ENCODE measurements around the gene WDR88. TPM values are rescaled to one million over a fixed set of nuclear protein-coding genes. Genes with fewer than 3 reads are reported as not detected.

The WDR88 gene
- total and polyA plus RNA-seq, 2 of the 8 experiments (the other 6 are each of a cell fraction or from before 2014, with no cell fraction given), result not detected

GRCh38 chr19:33198169-33198568 is 66.3 kb downstream of the WDR88 start (continued):
- no peak for TF ChIP-seq CHD7 (IDR thresholded peaks at IDR 0.05; ENCODE audit: insufficient replicate concordance, low read length)
- no peak for TF ChIP-seq MAFK (IDR thresholded peaks at IDR 0.05; ENCODE audit: low read depth, low read length)
- no peak for TF ChIP-seq CHD2 (IDR thresholded peaks at IDR 0.05; ENCODE audit: low read length)
- TF ChIP-seq RAD21 (IDR thresholded peaks at IDR 0.05 in 1 of 2, conservative IDR thresholded peaks at IDR 0.05 in 1 of 2; ENCODE audit: low read depth in 2 of 2, low read length in 2 of 2), result no peak
- TF ChIP-seq HDAC6 (IDR thresholded peaks at IDR 0.05; ENCODE audit: low read depth, low read length), result no peak
- TF ChIP-seq SUZ12 (IDR thresholded peaks at IDR 0.05; ENCODE audit: low read length), result no peak
- TF ChIP-seq KDM4A (IDR thresholded peaks at IDR 0.05; ENCODE audit: low read depth, low read length, severe bottlenecking), result no peak
- no peak for TF ChIP-seq RBBP5 (IDR thresholded peaks at IDR 0.05; ENCODE audit: borderline replicate concordance, low read depth, low read length)
- TF ChIP-seq SRF (IDR thresholded peaks at IDR 0.05; ENCODE audit: low read depth, low read length), result no peak
- TF ChIP-seq SIRT6 (IDR thresholded peaks at IDR 0.05; ENCODE audit: low read length), result no peak
- no peak for TF ChIP-seq CHD1 (IDR thresholded peaks at IDR 0.05; ENCODE audit: low read depth, low read length)
- TF ChIP-seq ATF3 (IDR thresholded peaks at IDR 0.05; ENCODE audit: insufficient read depth, low read depth, low read length), result no peak

All from H1 (cell line).